ENCODE data around the gene ZBTB42. TPM values are rescaled to one million over a fixed set of nuclear protein-coding genes. Genes with fewer than 3 reads are reported as not detected.

The ZBTB42 gene
- total and polyA plus RNA-seq, 2 of the 13 experiments (the other 11 are each of a cell fraction or from before 2014, with no cell fraction given): 2.8 to 4.2 TPM

DNA sequence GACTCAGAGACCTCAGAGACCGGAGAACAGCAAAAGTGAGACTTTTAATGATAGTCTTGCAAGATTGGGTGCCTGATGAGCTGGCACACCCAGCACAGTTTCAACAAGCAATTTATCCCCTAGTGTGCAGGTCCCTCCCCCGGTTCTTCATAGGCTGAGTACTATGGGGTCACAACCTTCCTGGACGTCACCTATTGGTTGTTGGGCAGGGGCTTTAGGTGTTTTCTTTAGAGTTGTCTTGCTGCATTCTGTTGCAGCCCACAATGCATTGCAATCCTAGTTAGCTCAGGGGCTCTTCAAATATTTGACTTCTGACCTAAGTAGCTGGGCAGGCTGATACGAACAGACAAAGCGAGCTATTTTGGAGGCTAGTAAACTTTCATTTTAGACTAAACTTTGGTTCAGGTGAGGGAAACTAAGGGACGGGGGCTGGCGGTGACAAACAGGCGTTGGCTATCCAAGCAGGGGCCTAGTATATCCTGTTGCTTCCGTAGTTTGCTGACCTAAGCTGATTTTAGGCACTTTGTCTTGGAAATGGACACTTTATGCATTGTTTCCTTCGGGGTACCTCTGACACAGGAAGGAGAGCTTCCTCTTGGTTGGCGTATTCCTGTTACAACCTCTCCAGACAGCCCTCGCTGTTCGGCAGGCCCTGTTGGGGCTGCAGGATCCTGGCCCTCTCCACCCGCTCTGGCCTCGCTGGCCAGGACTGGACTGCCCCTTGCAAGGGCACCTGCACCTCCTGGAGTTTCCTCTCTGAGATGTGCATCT is 33.9 kb upstream of the ZBTB42 start (continued):
- TF ChIP-seq, protein P1, sequence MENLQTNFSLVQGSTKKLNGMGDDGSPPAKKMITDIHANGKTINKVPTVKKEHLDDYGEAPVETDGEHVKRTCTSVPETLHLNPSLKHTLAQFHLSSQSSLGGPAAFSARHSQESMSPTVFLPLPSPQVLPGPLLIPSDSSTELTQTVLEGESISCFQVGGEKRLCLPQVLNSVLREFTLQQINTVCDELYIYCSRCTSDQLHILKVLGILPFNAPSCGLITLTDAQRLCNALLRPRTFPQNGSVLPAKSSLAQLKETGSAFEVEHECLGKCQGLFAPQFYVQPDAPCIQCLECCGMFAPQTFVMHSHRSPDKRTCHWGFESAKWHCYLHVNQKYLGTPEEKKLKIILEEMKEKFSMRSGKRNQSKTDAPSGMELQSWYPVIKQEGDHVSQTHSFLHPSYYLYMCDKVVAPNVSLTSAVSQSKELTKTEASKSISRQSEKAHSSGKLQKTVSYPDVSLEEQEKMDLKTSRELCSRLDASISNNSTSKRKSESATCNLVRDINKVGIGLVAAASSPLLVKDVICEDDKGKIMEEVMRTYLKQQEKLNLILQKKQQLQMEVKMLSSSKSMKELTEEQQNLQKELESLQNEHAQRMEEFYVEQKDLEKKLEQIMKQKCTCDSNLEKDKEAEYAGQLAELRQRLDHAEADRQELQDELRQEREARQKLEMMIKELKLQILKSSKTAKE (CRISPR knock-in tag; IDR thresholded peaks at IDR 0.05; ENCODE audit: borderline replicate concordance): no peak
- no peak for TF ChIP-seq MBD4 (IDR thresholded peaks at IDR 0.05; ENCODE audit: borderline replicate concordance, low read length)
- TF ChIP-seq JUNB (CRISPR knock-in tag; IDR thresholded peaks at IDR 0.05; ENCODE audit: borderline replicate concordance): no peak
- TF ChIP-seq CENPT (CRISPR knock-in tag; IDR thresholded peaks at IDR 0.05; ENCODE audit: low read depth): no peak
- TF ChIP-seq PAF1 (CRISPR knock-in tag; IDR thresholded peaks at IDR 0.05): no peak
- TF ChIP-seq HOXA3 (CRISPR knock-in tag; IDR thresholded peaks at IDR 0.05): no peak
- TF ChIP-seq RBAK (CRISPR knock-in tag; IDR thresholded peaks at IDR 0.05): no peak
- TF ChIP-seq, protein P2, sequence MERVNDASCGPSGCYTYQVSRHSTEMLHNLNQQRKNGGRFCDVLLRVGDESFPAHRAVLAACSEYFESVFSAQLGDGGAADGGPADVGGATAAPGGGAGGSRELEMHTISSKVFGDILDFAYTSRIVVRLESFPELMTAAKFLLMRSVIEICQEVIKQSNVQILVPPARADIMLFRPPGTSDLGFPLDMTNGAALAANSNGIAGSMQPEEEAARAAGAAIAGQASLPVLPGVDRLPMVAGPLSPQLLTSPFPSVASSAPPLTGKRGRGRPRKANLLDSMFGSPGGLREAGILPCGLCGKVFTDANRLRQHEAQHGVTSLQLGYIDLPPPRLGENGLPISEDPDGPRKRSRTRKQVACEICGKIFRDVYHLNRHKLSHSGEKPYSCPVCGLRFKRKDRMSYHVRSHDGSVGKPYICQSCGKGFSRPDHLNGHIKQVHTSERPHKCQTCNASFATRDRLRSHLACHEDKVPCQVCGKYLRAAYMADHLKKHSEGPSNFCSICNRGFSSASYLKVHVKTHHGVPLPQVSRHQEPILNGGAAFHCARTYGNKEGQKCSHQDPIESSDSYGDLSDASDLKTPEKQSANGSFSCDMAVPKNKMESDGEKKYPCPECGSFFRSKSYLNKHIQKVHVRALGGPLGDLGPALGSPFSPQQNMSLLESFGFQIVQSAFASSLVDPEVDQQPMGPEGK (CRISPR knock-in tag; IDR thresholded peaks at IDR 0.05): peak; percentile 49; the same call in 1 of the 2 replicates
- peak; percentile 74; the same call in 1 of the 2 replicates for TF ChIP-seq DMAP1 (CRISPR knock-in tag; IDR thresholded peaks at IDR 0.05)
- TF ChIP-seq NR2F1 (CRISPR knock-in tag; IDR thresholded peaks at IDR 0.05): peak; percentile 15 to 77; a peak in 3 of 4 replicates
- no peak for TF ChIP-seq ZFP41 (CRISPR knock-in tag; IDR thresholded peaks at IDR 0.05; ENCODE audit: borderline replicate concordance)
- TF ChIP-seq MAZ (IDR thresholded peaks at IDR 0.05; ENCODE audit: borderline replicate concordance, low read depth, low read length): no peak
- peak; percentile 49; the same call in 1 of the 2 replicates for TF ChIP-seq MAZ (CRISPR knock-in tag; IDR thresholded peaks at IDR 0.05; ENCODE audit: low read depth)
- no peak for TF ChIP-seq ZNF558 (CRISPR knock-in tag; IDR thresholded peaks at IDR 0.05; ENCODE audit: borderline replicate concordance)
- no peak for TF ChIP-seq MTF1 (CRISPR knock-in tag; IDR thresholded peaks at IDR 0.05)
- no peak for TF ChIP-seq ZSCAN20 (CRISPR knock-in tag; IDR thresholded peaks at IDR 0.05; ENCODE audit: borderline replicate concordance)
- TF ChIP-seq RXRB (CRISPR knock-in tag; IDR thresholded peaks at IDR 0.05; ENCODE audit: borderline replicate concordance): peak; percentile 56; the same call in 1 of the 2 replicates
- TF ChIP-seq SAFB2 (CRISPR knock-in tag; IDR thresholded peaks at IDR 0.05; ENCODE audit: borderline replicate concordance, low read depth): no peak; the same call in 1 of the 2 replicates
- no peak; the same call in 1 of the 2 replicates for TF ChIP-seq SALL1 (CRISPR knock-in tag; IDR thresholded peaks at IDR 0.05)
- no peak for TF ChIP-seq ZNF225 (CRISPR knock-in tag; IDR thresholded peaks at IDR 0.05)
- TF ChIP-seq, protein P3, sequence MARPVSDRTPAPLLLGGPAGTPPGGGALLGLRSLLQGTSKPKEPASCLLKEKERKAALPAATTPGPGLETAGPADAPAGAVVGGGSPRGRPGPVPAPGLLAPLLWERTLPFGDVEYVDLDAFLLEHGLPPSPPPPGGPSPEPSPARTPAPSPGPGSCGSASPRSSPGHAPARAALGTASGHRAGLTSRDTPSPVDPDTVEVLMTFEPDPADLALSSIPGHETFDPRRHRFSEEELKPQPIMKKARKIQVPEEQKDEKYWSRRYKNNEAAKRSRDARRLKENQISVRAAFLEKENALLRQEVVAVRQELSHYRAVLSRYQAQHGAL (CRISPR knock-in tag; IDR thresholded peaks at IDR 0.05; ENCODE audit: not compliant biosample characterization): no peak
- no peak for TF ChIP-seq ZNF577 (CRISPR knock-in tag; IDR thresholded peaks at IDR 0.05; ENCODE audit: borderline replicate concordance, low read depth)
- TF ChIP-seq, protein P4, sequence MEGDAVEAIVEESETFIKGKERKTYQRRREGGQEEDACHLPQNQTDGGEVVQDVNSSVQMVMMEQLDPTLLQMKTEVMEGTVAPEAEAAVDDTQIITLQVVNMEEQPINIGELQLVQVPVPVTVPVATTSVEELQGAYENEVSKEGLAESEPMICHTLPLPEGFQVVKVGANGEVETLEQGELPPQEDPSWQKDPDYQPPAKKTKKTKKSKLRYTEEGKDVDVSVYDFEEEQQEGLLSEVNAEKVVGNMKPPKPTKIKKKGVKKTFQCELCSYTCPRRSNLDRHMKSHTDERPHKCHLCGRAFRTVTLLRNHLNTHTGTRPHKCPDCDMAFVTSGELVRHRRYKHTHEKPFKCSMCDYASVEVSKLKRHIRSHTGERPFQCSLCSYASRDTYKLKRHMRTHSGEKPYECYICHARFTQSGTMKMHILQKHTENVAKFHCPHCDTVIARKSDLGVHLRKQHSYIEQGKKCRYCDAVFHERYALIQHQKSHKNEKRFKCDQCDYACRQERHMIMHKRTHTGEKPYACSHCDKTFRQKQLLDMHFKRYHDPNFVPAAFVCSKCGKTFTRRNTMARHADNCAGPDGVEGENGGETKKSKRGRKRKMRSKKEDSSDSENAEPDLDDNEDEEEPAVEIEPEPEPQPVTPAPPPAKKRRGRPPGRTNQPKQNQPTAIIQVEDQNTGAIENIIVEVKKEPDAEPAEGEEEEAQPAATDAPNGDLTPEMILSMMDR (CRISPR knock-in tag; IDR thresholded peaks at IDR 0.05): no peak

All from HepG2 (cell line).